SU-DHL-6 (cell line): ENCODE results near the gene KLHL22.

Experiments used
- H2AFZ ChIP-seq: fragments of 200-600 bp; sonication (generic); 2 replicates; pipeline ENCODE4 v1.6.1; 2014; ENCODE audit warnings: low read depth, mild to moderate bottlenecking, moderate library complexity, mixed read lengths, antibody characterized with exemption, low read length; ENCODE audit not compliant: severe bottlenecking
- H3F3A ChIP-seq: fragments of 200-600 bp; shearing (Covaris generic); 2 replicates; pipeline ENCODE4 v1.6.0; 2016; ENCODE audit warnings: antibody characterized with exemption, mild to moderate bottlenecking; ENCODE audit not compliant: insufficient read depth
- H3K27ac ChIP-seq: fragments of 200-600 bp; sonication (generic); 2 replicates; pipeline ENCODE4 v1.5.1; 2016; ENCODE audit warnings: low read depth, mild to moderate bottlenecking, low read length, moderate library complexity, mixed read lengths
- H3K27me3 ChIP-seq: fragments of 200-600 bp; sonication (generic), shearing (Covaris generic); 2 replicates; pipeline ENCODE4 v1.6.0; 2014; ENCODE audit warnings: mild to moderate bottlenecking, low read length
- H3K36me3 ChIP-seq: fragments of 200-600 bp; sonication (generic); 2 replicates; pipeline ENCODE4 v1.6.1; 2014; ENCODE audit warnings: mild to moderate bottlenecking, low read length, mixed read lengths
- H3K4me2 ChIP-seq: fragments of 300-600, 200-600 bp; shearing (Covaris generic), sonication (generic); 2 replicates; pipeline ENCODE4 v1.6.0; 2014; ENCODE audit warnings: low read length, low read depth, mild to moderate bottlenecking; ENCODE audit not compliant: poor library complexity, severe bottlenecking
- H3K4me3 ChIP-seq: fragments of 200-600 bp; sonication (generic); 2 replicates; pipeline ENCODE4 v1.5.1; 2014; ENCODE audit warnings: antibody characterized with exemption, low read length, mild to moderate bottlenecking, mixed read lengths; ENCODE audit not compliant: insufficient read depth, poor library complexity, severe bottlenecking
- H3K79me2 ChIP-seq: fragments of 200-600 bp; sonication (generic); 2 replicates; pipeline ENCODE4 v1.6.1; 2014; ENCODE audit warnings: mild to moderate bottlenecking, low read length, moderate library complexity; ENCODE audit not compliant: insufficient read depth
- H3K9ac ChIP-seq: fragments of 200-600 bp; sonication (generic); 2 replicates; pipeline ENCODE4 v1.7.0; 2014; ENCODE audit warnings: mild to moderate bottlenecking, low read length
- H3K9me2 ChIP-seq: fragments of 200-600 bp; sonication (generic); replicated peaks from 2 replicates; pipeline ENCODE4 v1.6.1; 2014; ENCODE audit warnings: low read length; ENCODE audit not compliant: insufficient read depth
- H3K9me3 ChIP-seq: fragments of 200-600 bp; sonication (generic); 2 replicates; pipeline ENCODE4 v1.6.1; 2014; ENCODE audit warnings: low read length, mixed read lengths; ENCODE audit not compliant: insufficient read depth
- H4K20me1 ChIP-seq: fragments of 200-600 bp; sonication (generic); 2 replicates; pipeline ENCODE4 v1.6.1; 2014; ENCODE audit warnings: low read depth, mild to moderate bottlenecking, antibody characterized with exemption, low read length, moderate library complexity, mixed read lengths
- EZH2phosphoT487 ChIP-seq: fragments of 200-600 bp; sonication (generic), shearing (Covaris generic); conservative IDR thresholded peaks from 2 replicates; pipeline ENCODE4 v1.6.1; 2018; ENCODE audit warnings: mild to moderate bottlenecking, antibody characterized with exemption, low read length, moderate library complexity, mixed read lengths
- TF ChIP-seq, protein P1 (sequence below): fragments of 200-600 bp; sonication (generic); IDR thresholded peaks from one replicate; pipeline ENCODE4 v1.5.1; 2017; ENCODE audit warnings: antibody characterized with exemption, mild to moderate bottlenecking, low read length, moderate library complexity; ENCODE audit not compliant: insufficient read depth, poor library complexity, severe bottlenecking

The KLHL22 gene

DNA sequence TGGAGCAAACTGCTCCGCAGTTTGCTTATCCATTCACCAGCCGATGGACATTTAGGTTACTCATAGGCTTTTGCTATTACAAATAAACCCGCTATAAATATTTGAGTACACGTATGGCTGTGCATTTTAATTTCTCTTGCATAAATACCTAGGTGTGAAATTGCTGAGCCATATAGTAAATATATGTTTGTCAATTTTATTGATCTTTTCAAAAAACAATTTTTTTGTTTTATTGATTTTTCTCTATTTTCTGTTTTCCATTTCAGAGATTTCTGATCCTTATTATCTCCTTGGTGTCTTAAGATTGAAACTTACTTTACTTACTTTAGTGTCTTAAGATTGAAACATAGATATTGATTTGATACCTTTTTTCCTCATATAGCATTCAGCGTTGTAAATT, 97.2 kb downstream of the KLHL22 start:
- Histone ChIP-seq H3K79me2 (no peaks in the 10 kb centered on the region), H3K27me3 (no peaks in the 10 kb centered on the region), H3K4me2 (no peak overlapping the region), H3F3A (no peaks in the 10 kb centered on the region), H3K27ac (no peak overlapping the region), H4K20me1 (no peaks in the 10 kb centered on the region), H3K36me3 (no peaks in the 10 kb centered on the region), H2AFZ (no peak overlapping the region), H3K9me2 (no peaks in the 10 kb centered on the region), H3K4me3 (no peak overlapping the region), H3K9ac (no peak overlapping the region), H3K9me3 (no peaks in the 10 kb centered on the region)
- TF ChIP-seq, protein P1, sequence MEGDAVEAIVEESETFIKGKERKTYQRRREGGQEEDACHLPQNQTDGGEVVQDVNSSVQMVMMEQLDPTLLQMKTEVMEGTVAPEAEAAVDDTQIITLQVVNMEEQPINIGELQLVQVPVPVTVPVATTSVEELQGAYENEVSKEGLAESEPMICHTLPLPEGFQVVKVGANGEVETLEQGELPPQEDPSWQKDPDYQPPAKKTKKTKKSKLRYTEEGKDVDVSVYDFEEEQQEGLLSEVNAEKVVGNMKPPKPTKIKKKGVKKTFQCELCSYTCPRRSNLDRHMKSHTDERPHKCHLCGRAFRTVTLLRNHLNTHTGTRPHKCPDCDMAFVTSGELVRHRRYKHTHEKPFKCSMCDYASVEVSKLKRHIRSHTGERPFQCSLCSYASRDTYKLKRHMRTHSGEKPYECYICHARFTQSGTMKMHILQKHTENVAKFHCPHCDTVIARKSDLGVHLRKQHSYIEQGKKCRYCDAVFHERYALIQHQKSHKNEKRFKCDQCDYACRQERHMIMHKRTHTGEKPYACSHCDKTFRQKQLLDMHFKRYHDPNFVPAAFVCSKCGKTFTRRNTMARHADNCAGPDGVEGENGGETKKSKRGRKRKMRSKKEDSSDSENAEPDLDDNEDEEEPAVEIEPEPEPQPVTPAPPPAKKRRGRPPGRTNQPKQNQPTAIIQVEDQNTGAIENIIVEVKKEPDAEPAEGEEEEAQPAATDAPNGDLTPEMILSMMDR: no peak
- no peak for TF ChIP-seq EZH2phosphoT487

DNA sequence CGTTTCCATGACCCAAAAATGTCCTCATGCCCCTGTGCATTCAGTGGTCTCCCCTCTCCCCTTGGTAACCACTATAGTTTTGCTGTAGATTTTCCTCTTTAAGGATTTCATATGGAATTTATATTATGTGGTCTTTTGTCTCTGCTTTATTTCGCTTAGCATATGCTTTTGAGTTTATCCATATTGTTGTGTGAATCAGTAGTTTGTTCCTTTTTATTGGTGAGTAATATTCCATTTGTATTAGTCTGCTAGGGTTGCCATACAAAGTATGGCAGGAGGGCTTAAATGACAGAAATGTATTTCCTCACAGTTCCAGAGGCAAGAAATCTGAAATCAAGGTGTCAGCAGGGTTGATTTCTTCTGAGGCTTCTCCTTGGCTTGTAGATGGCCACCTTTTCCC, 98.1 kb downstream of the KLHL22 start:
- Histone ChIP-seq H3K4me3 (no peak overlapping the region), H3K36me3 (no peaks in the 10 kb centered on the region), H2AFZ (no peak overlapping the region), H3K4me2 (no peak overlapping the region), H3K79me2 (no peaks in the 10 kb centered on the region), H3K9me2 (no peaks in the 10 kb centered on the region), H4K20me1 (no peaks in the 10 kb centered on the region), H3K27me3 (no peaks in the 10 kb centered on the region), H3K9me3 (no peaks in the 10 kb centered on the region), H3K27ac (no peak overlapping the region), H3K9ac (no peak overlapping the region), H3F3A (no peaks in the 10 kb centered on the region)
- TF ChIP-seq, protein P1: no peak
- TF ChIP-seq EZH2phosphoT487: no peak

DNA sequence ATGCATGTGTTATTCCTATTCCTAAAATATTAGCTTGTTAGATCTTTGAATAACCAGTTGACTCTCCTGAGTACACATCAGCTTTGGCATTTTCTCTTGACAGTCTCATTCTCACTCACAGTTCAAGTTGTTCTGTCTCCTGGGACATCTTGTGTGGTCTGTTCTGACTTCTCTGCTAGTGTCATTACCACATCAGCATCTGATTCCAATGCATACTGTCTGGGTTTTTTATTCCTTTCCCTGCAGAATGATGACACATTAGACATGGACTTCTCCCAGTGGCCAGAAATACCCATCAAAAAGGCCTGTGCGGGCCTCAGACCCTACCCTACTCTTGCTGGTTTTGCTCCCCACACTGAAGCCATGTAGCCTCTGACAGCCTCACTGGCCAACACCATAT, 99.0 kb downstream of the KLHL22 start:
- Histone ChIP-seq H3K27me3 (no peaks in the 10 kb centered on the region), H3K4me2 (no peak overlapping the region), H3K9ac (no peak overlapping the region), H3K27ac (no peak overlapping the region), H3K4me3 (no peak overlapping the region), H3K79me2 (no peaks in the 10 kb centered on the region), H3K9me2 (no peaks in the 10 kb centered on the region), H3K9me3 (no peaks in the 10 kb centered on the region), H3F3A (no peaks in the 10 kb centered on the region), H2AFZ (no peak overlapping the region), H4K20me1 (no peaks in the 10 kb centered on the region), H3K36me3 (no peaks in the 10 kb centered on the region)
- TF ChIP-seq, protein P1: no peak
- TF ChIP-seq EZH2phosphoT487: no peak

GRCh38 chr22:20395907-20396287, 99.7 kb downstream of the KLHL22 start:
- Histone ChIP-seq H2AFZ (no peak overlapping the region), H3K9me3 (no peaks in the 10 kb centered on the region), H3K9me2 (no peaks in the 10 kb centered on the region), H3K9ac (no peak overlapping the region), H3K79me2 (no peaks in the 10 kb centered on the region), H3F3A (no peaks in the 10 kb centered on the region), H4K20me1 (no peaks in the 10 kb centered on the region), H3K27me3 (no peaks in the 10 kb centered on the region), H3K36me3 (no peaks in the 10 kb centered on the region), H3K4me2 (no peak overlapping the region), H3K27ac (no peak overlapping the region), H3K4me3 (no peak overlapping the region)
- no peak for TF ChIP-seq EZH2phosphoT487
- TF ChIP-seq, protein P1: no peak
